ENCODE data around the gene ARHGAP35.

Gene ARHGAP35

DNA sequence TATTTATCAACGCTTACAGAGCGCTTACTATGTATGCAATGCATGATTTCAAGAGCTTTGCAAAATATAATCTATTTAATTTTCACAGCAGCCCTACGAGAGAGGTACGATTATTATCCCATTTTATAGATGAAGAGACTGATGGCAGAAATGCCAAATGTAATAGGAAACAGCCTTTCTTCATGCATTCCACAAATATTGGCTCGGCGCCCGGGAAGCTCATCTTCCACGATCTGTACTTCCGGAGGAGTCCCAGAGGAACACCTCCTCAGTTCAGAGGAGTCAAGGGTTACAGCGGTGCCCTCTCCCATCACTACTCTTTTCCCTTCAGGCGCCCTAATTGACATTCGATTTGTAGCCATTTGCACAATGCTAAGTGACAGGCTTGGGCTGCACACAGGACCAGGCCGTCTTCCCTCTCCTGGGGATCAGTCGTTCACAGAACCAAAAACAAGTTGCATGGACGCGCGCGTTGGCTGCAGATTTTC is 1.1 kb upstream of the ARHGAP35 start:
- Histone ChIP-seq H3K23ac (ENCODE audit: low read length) (no peak overlapping the region), H2BK5ac (ENCODE audit: low read depth, low read length, poor library complexity) (no peak overlapping the region), H2AFZ (ENCODE audit: insufficient read depth, low read length, poor library complexity) (peak overlapping the region; percentile 33), H3K4me2 (ENCODE audit: low read length) (peak overlapping the region; percentile 74), H4K91ac (ENCODE audit: low read depth, low read length) (no peak overlapping the region), H3K9ac (ENCODE audit: low read length) (no peak overlapping the region), H3K14ac (ENCODE audit: low read length) (no peak overlapping the region), H3K4ac (ENCODE audit: low read depth, low read length) (no peak overlapping the region), H2BK120ac (ENCODE audit: insufficient read depth, low read length, poor library complexity) (no peak overlapping the region), H4K8ac (ENCODE audit: low read depth, low read length) (peak overlapping the region; percentile 31), H3K9me3 (ENCODE audit: insufficient read depth, low read depth, low read length) (no peaks in the 10 kb centered on the region), H3K27me3 (ENCODE audit: insufficient read depth, low read length) (no peaks in the 10 kb centered on the region), H3K18ac (ENCODE audit: low read length) (no peak overlapping the region), H3K79me2 (ENCODE audit: control insufficient read depth, insufficient read depth, low read length, poor library complexity) (peaks cover 11% of the 10 kb centered on the region), H3K4me3 (ENCODE audit: low read depth, low read length) (peak overlapping the region; percentile 11), H3K27ac (ENCODE audit: low read depth, low read length) (peak overlapping the region; percentile 51), H2BK12ac (ENCODE audit: low read length) (no peak overlapping the region), H3K4me1 (ENCODE audit: control insufficient read depth in 1 of 2, insufficient read depth in 2 of 2, low read length in 2 of 2) (peaks cover 10 to 22% of the 10 kb centered on the region in 2 experiments), H3K36me3 (ENCODE audit: control insufficient read depth in 1 of 2, insufficient read depth in 2 of 2, low read length in 2 of 2) (no peaks in the 10 kb centered on the region), H2AK5ac (ENCODE audit: low read length) (no peak overlapping the region), H4K12ac (ENCODE audit: low read depth, low read length) (no peak overlapping the region), H3K79me1 (ENCODE audit: low read length) (peaks cover 11% of the 10 kb centered on the region)
- no peak for DNase-seq
- no CpG with 5 or more reads among the region's 18 CpGs for whole genome bisulfite sequencing (ENCODE audit: extremely low coverage, insufficient coverage, insufficient read length)

DNA sequence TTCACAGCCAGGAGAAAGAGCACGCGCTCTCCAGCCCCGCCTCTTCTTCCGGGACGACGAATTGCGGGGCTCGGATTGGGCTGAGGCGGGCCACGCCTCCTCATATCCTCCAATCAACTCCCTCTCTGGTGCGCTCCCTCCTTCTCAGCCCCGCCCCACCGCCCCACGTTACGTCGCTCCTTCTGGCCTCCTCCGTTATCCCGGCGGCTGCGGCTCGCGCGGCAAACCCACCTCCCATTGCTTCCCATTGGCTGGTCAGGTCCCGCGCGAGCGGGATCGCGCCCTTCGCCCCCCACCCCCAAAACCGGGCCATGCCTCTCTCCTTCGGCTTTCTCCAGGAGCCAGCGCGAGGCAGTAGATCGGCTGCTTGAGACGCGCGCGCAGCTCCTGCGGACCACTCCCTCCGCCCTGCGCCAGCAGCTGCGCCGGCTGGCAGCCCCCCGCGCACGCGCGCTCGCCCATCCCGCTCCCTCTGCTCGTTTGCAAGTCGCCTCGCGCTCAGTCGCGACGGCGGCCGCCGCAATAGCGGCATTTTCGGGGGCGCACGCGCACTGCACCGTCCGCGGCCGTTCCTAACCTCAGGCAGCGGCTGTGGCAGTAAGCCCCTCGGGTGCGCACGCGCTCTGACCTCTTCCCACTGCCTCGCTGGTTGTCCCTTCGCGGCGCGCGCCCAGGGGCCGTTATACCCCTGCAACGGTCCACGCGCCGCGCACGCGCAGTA is 512 bp upstream of the ARHGAP35 start:
- peak overlapping the region; percentile 72 for H4K8ac ChIP-seq (ENCODE audit: low read depth, low read length)

DNA sequence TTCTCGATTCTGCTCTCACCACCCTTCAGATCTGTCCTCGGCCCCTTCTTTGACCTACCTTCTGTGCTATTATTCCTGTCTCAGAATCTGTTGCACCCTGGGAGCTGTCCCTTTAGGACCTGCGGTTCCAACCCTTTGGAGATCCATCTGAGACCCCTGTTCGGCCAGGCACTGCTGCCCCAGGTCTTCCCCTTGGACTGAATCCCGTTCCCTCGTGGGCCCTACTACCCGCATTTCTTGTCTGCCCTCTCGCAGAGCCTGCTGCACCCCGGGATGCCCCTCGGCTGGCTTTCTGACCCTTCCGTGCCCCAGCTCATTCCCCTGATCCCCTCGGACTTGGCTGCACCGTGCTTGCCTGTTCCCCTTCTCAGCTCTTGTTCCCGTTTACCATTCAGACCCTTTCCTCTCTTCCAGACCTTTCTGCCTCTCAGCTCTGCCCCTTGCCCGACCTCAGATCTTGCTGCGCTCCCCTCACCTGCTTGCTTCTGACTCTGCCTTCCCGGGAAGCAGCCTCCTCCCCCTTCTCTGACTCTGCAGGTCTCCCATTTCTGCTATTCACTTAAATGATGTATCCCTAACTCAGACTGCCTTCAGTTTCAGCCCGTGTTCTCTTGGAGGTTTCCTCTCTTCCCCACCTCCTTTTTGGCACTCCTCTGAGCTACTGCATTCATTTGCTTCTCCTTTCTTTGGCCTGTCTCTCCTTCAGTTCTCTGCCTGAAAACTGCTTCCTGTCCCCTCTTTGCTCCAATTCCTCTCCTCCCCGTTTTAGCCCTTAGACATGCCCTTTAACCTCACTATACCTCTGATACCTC is 1.1 kb downstream of the ARHGAP35 start:
- Histone ChIP-seq H3K79me1 (ENCODE audit: low read length) (peaks cover 11% of the 10 kb centered on the region), H3K27me3 (ENCODE audit: insufficient read depth, low read length) (no peaks in the 10 kb centered on the region), H2AFZ (ENCODE audit: insufficient read depth, low read length, poor library complexity) (no peak overlapping the region), H3K9ac (ENCODE audit: low read length) (peak overlapping the region; percentile 57), H3K4me2 (ENCODE audit: low read length) (peak overlapping the region; percentile 82), H3K4ac (ENCODE audit: low read depth, low read length) (peak overlapping the region; percentile 85), H3K27ac (ENCODE audit: low read depth, low read length) (peak overlapping the region; percentile 97), H3K23ac (ENCODE audit: low read length) (no peak overlapping the region), H3K79me2 (ENCODE audit: control insufficient read depth, insufficient read depth, low read length, poor library complexity) (peaks cover 12% of the 10 kb centered on the region), H3K4me1 (ENCODE audit: control insufficient read depth in 1 of 2, insufficient read depth in 2 of 2, low read length in 2 of 2) (peaks cover 10 to 22% of the 10 kb centered on the region in 2 experiments), H2AK5ac (ENCODE audit: low read length) (no peak overlapping the region), H2BK12ac (ENCODE audit: low read length) (no peak overlapping the region), H4K12ac (ENCODE audit: low read depth, low read length) (no peak overlapping the region), H3K4me3 (ENCODE audit: low read depth, low read length) (peak overlapping the region; percentile 83), H3K36me3 (ENCODE audit: control insufficient read depth in 1 of 2, insufficient read depth in 2 of 2, low read length in 2 of 2) (no peaks in the 10 kb centered on the region), H3K9me3 (ENCODE audit: insufficient read depth, low read depth, low read length) (no peaks in the 10 kb centered on the region), H2BK120ac (ENCODE audit: insufficient read depth, low read length, poor library complexity) (no peak overlapping the region), H4K91ac (ENCODE audit: low read depth, low read length) (peak overlapping the region; percentile 8), H2BK5ac (ENCODE audit: low read depth, low read length, poor library complexity) (peak overlapping the region; percentile 24), H3K18ac (ENCODE audit: low read length) (no peak overlapping the region), H4K8ac (ENCODE audit: low read depth, low read length) (peak overlapping the region; percentile 3), H3K14ac (ENCODE audit: low read length) (peak overlapping the region; percentile 45)
- peak in 1 of 2 donors; percentile 20 for DNase-seq
- WGBS (ENCODE audit: extremely low coverage, insufficient coverage, insufficient read length): no CpG with 5 or more reads among the region's 19 CpGs

More for the DNA sequence above, 512 bp upstream of the ARHGAP35 start:
- peak overlapping the region; percentile 87 for H2BK5ac ChIP-seq (ENCODE audit: low read depth, low read length, poor library complexity)
- peak; percentile 95 to 96 for DNase-seq
- H3K27ac ChIP-seq (ENCODE audit: low read depth, low read length): peak overlapping the region; percentile 94
- H3K23ac ChIP-seq (ENCODE audit: low read length): no peak overlapping the region
- H2BK120ac ChIP-seq (ENCODE audit: insufficient read depth, low read length, poor library complexity): peak overlapping the region; percentile 80
- H4K91ac ChIP-seq (ENCODE audit: low read depth, low read length): peak overlapping the region; percentile 84
- peaks cover 11% of the 10 kb centered on the region for H3K79me1 ChIP-seq (ENCODE audit: low read length)
- peaks cover 11% of the 10 kb centered on the region for H3K79me2 ChIP-seq (ENCODE audit: control insufficient read depth, insufficient read depth, low read length, poor library complexity)
- WGBS (ENCODE audit: extremely low coverage, insufficient coverage, insufficient read length): no CpG with 5 or more reads among the region's 89 CpGs
- H3K36me3 ChIP-seq (ENCODE audit: control insufficient read depth in 1 of 2, insufficient read depth in 2 of 2, low read length in 2 of 2): no peaks in the 10 kb centered on the region
- peak overlapping the region; percentile 89 for H3K4me3 ChIP-seq (ENCODE audit: low read depth, low read length)
- peak overlapping the region; percentile 64 for H3K18ac ChIP-seq (ENCODE audit: low read length)
- no peak overlapping the region for H2BK12ac ChIP-seq (ENCODE audit: low read length)
- H3K4me2 ChIP-seq (ENCODE audit: low read length): peak overlapping the region; percentile 93
- H3K9ac ChIP-seq (ENCODE audit: low read length): peak overlapping the region; percentile 95
- peaks cover 10 to 22% of the 10 kb centered on the region in 2 experiments for H3K4me1 ChIP-seq (ENCODE audit: control insufficient read depth in 1 of 2, insufficient read depth in 2 of 2, low read length in 2 of 2)
- H3K4ac ChIP-seq (ENCODE audit: low read depth, low read length): peak overlapping the region; percentile 5
- H3K14ac ChIP-seq (ENCODE audit: low read length): peak overlapping the region; percentile 69
- H3K27me3 ChIP-seq (ENCODE audit: insufficient read depth, low read length): no peaks in the 10 kb centered on the region
- H3K9me3 ChIP-seq (ENCODE audit: insufficient read depth, low read depth, low read length): no peaks in the 10 kb centered on the region
- H2AFZ ChIP-seq (ENCODE audit: insufficient read depth, low read length, poor library complexity): peak overlapping the region; percentile 50
- no peak overlapping the region for H2AK5ac ChIP-seq (ENCODE audit: low read length)
- peak overlapping the region; percentile 79 for H4K12ac ChIP-seq (ENCODE audit: low read depth, low read length)

DNA sequence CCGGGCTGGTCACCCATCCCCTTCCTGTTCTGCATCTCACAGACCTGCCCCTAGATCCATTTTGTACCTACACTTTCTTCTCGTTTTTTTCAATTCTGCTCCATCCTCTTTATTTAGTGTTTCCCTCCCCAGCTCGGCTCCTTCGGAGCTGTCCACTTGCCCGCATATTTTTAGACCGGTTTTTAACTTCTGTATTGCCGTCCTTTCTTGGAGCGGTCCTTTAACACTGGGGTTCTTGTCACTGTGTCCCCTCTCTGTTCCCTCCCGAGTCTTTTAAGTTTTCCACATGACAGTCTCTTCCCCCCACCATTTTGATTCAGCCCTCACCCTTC is 1.7 kb downstream of the ARHGAP35 start:
- H2BK5ac ChIP-seq (ENCODE audit: low read depth, low read length, poor library complexity): no peak overlapping the region
- peak in 1 of 2 donors; percentile 34 for DNase-seq
- H3K27ac ChIP-seq (ENCODE audit: low read depth, low read length): no peak overlapping the region
- H3K14ac ChIP-seq (ENCODE audit: low read length): no peak overlapping the region
- peaks cover 12% of the 10 kb centered on the region for H3K79me2 ChIP-seq (ENCODE audit: control insufficient read depth, insufficient read depth, low read length, poor library complexity)
- no peak overlapping the region for H3K23ac ChIP-seq (ENCODE audit: low read length)
- no peak overlapping the region for H4K8ac ChIP-seq (ENCODE audit: low read depth, low read length)
- H3K9me3 ChIP-seq (ENCODE audit: insufficient read depth, low read depth, low read length): no peaks in the 10 kb centered on the region
- H2BK120ac ChIP-seq (ENCODE audit: insufficient read depth, low read length, poor library complexity): no peak overlapping the region
- no peak overlapping the region for H2BK12ac ChIP-seq (ENCODE audit: low read length)
- H3K4me3 ChIP-seq (ENCODE audit: low read depth, low read length): no peak overlapping the region
- H3K79me1 ChIP-seq (ENCODE audit: low read length): peaks cover 11% of the 10 kb centered on the region
- peak overlapping the region; percentile 82 for H3K4me2 ChIP-seq (ENCODE audit: low read length)
- no peak overlapping the region for H2AK5ac ChIP-seq (ENCODE audit: low read length)
- no peaks in the 10 kb centered on the region for H3K27me3 ChIP-seq (ENCODE audit: insufficient read depth, low read length)
- no peak overlapping the region for H4K91ac ChIP-seq (ENCODE audit: low read depth, low read length)
- whole genome bisulfite sequencing (ENCODE audit: extremely low coverage, insufficient coverage, insufficient read length): no CpG with 5 or more reads among the region's 9 CpGs
- H3K4ac ChIP-seq (ENCODE audit: low read depth, low read length): peak overlapping the region; percentile 39
- H3K4me1 ChIP-seq (ENCODE audit: control insufficient read depth in 1 of 2, insufficient read depth in 2 of 2, low read length in 2 of 2): peaks cover 10 to 22% of the 10 kb centered on the region in 2 experiments
- H3K36me3 ChIP-seq (ENCODE audit: control insufficient read depth in 1 of 2, insufficient read depth in 2 of 2, low read length in 2 of 2): no peaks in the 10 kb centered on the region
- no peak overlapping the region for H2AFZ ChIP-seq (ENCODE audit: insufficient read depth, low read length, poor library complexity)
- H3K9ac ChIP-seq (ENCODE audit: low read length): no peak overlapping the region
- no peak overlapping the region for H4K12ac ChIP-seq (ENCODE audit: low read depth, low read length)
- no peak overlapping the region for H3K18ac ChIP-seq (ENCODE audit: low read length)

Data from trophoblast cell (in vitro differentiated cells and primary cell).